ENCODE results near the gene GREM2.

The GREM2 gene

DNA sequence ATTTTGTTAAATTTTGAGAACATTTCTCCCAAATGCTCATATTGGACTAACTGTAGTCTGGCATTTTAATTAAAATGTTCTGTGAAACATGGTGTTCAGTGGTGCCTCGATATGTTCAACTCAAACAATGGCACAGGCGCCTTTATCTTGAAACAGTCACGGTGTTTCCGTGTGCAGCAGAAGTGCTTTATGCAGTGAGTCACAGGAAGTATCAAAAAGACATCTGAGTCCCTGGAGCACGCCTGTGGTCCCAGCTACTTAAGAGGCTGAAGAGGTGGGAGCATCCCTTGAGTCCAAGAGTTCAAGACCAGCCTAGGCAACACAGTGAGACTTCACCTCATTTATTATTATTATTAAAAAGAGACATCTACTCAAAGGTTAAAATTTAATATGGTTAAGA is 52.2 kb downstream of the GREM2 start:
- no peak for DNase-seq (ENCODE audit: low read depth in 2 of 2)

- DNase-seq (ENCODE audit: low read depth in 2 of 2) = no peak
Measured at GRCh38 chr1:240555524-240555923, 56.4 kb downstream of the GREM2 start.

- no peak for DNase-seq (ENCODE audit: low read depth in 2 of 2)
Measured at GRCh38 chr1:240553351-240553750, 58.6 kb downstream of the GREM2 start.

GRCh38 chr1:240539769-240540414 is 72.1 kb downstream of the GREM2 start:
- no peak for DNase-seq (ENCODE audit: low read depth in 2 of 2)

GRCh38 chr1:240538776-240539430 is 73.1 kb downstream of the GREM2 start:
- DNase-seq (ENCODE audit: low read depth in 2 of 2) = no peak

GRCh38 chr1:240533154-240533780 is 78.7 kb downstream of the GREM2 start:
- DNase-seq (ENCODE audit: low read depth in 2 of 2) = no peak

GRCh38 chr1:240528591-240528990 is 83.4 kb downstream of the GREM2 start:
- no peak for DNase-seq (ENCODE audit: low read depth in 2 of 2)

DNA sequence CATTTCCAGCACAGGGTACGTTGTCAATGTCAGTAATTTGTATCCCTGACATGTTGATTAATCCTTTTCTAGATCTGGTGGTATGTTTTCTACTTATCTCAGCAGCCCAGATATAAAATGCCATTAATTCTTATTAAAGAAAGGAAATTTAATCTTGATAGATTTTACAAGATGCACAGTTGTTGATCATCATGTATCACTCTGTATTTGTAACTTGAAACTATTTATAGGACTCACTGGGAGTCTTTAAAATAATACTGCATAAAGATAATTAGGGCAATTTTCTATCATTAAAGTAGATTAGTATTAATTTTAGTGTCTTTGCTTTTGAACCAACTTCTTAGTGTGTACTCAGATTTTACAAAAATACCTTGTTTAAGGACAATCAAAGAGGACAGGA is 84.9 kb downstream of the GREM2 start:
- no peak for DNase-seq (ENCODE audit: low read depth in 2 of 2)

DNA sequence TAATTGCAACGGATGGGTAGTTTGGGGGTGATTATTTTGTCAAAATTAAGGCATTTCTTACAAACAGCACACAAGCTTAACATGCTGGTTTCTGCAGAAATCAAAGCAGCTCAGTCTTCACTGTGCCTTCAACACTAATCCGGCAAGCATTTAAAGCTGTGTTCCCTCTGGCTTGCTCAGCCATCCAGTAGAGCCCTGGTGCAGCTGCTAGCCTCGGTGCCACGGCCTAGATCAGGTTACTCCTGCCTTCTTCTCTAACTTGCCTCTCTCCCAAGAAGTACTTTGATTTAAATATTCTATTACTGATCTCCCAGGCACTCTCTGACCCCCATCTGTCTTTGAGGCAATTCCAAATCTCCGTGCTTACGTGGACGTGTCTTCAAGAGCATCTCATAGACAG is 85.6 kb downstream of the GREM2 start:
- DNase-seq (ENCODE audit: low read depth in 2 of 2) = no peak

DNA sequence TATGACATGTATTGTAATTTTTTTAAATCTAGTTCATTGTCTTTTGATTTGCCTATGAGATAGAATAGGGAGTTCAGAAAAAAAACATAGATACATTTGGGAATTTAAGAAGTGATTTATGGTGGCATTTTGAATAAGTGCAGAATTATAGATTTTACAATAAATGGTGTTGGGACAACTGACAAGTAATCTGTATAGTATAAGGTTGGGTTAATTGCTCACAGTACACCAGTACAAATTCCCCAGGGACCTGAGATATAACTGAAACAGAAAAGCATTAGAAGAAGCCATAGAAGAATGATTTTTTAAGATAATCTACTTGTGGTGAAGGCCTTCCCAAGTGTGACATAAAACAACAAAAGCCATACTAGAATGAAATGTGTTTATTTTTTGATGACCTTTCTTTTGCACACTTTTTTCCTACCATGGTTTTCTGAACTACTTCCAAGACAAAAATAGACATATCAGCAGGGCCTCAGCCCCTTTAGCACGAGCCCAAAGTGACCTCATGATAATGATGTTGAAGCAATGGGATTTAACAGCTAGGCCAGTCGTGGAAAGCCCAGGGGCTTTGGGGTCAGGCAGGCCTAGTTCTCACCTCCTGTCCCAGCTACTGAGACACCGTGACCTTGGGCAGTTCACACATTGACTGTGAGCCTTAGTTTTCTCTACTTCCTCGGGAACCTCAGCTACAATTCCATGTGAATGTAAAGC is 87.4 kb downstream of the GREM2 start:
- DNase-seq (ENCODE audit: low read depth in 2 of 2) = no peak

DNA sequence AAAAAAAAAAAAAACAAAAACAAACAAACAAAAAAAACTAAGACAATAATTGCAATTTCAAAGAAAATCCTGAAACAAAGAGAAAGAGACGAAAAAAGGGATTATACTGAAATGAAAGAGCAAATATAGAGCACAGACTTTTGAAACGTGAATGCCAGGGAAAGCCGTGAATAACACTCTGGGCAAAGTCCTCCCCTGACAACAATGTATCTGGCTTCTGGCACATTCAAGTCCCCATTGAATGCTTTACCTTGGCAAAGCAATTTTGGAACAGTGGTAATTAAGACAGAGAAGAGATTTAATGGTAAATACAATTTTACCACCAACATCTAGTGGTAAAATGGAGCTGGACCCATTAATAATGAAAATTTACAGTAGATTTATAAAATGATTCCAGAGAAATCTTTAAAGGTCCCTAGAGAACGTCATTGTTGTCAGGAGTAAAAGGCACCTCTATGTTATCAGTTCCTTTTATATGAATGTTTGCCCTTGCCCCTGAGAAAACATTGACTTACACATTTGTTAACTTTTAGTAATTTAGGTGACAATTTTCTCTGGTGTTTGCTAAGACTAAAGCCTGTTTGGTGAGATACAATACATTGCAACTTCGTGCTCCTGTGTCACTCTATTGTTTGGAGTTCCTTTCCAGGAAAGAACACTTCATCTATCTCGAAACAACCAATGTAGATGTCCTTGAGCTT is 89.7 kb downstream of the GREM2 start:
- no peak for DNase-seq (ENCODE audit: low read depth in 2 of 2)

DNA sequence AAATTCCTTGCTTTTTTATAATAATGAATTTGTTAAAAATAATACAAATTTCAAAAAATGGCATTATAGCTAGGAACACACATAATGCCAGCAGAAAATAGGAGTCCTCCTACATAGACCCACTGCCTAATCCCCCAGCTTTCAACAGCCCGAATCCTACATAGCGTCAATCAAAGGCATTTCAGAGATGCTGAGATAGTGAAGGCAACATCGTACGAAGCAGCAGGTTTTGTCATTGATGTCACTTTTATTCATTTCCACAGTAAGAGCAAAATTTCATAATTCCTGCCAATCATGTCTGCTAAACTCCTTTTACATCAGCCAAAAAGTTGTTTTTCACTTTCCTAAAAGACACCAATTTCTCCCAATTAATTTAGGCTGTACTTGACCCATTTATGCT is 94.1 kb downstream of the GREM2 start:
- no peak for DNase-seq (ENCODE audit: low read depth in 2 of 2)

DNA sequence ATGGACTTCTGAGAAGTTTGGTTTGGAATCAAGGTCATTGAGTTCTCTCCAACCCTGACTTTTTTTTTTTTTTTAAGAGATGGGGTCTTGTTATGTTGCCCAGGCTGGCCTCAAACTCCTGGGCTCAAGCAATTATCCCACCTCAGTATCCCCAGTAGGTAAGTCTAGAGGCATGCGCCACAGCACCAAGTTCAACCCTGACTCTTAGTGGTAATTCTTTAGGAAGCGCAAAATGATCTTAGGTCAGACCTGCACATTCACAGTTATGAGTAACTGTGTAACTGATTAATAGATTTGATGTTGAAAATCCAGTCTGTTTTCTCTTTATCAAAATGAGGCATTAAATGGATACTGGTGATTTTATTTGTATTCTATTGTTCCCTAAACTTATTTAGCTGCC is 95.9 kb downstream of the GREM2 start:
- DNase-seq (ENCODE audit: low read depth in 2 of 2) = no peak

DNA sequence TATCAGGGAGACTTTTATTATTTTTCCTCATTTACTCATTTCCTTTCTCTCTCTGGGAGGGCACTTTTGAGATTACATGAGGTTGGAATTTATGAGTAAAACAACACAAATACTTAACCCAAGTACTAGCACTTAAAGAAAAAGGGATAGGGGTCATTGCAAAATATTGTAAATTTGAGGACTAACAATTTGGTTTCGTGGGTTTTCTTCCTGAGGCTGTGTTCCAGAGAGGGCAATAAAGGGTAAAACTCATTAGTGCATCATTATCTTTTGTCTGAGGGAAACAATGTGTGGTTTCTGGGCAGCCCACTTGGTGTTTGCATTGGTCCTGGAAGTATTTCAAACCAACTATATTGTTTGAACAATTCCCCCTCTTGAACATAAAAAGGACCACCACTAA is 96.5 kb downstream of the GREM2 start:
- DNase-seq (ENCODE audit: low read depth in 2 of 2) = no peak

DNA sequence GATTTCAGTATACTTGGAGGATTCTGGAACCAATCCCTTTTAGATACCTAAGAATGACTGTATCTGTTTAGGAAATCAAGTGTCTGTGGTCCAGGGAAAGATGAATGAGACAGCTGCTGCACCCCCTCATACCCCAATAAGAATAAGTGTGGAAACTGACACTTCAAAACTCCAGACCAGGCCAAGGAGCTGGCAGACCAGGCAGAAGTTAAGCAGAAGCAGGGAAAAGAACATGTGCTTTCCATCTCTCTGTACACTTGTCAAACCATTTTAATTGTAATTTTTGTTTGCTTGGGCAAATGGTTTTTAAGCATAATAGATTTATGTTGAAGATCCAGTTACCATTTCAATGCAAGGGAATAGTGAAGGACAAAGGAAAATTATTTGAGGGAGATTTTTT is 100.2 kb downstream of the GREM2 start:
- DNase-seq (ENCODE audit: low read depth in 2 of 2) = no peak

DNA sequence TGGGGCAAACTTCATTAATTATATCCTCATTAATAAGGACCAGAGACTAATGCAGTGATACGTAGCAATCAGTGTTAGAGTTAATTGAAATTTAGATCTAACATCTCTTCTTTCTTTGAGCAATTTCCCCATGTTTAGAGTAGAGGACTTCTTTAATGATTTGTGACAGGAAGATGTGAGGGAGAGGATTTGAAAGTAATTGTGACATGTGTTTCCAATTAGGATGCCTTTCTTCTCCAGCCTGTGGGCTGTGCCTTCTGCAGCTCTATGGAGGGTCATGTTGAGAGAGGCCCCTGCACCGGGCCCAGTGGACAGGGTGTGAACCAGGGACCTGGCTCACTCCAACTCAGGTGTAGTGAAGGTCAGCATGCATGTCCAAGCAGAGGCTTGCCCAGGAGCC is 103.0 kb downstream of the GREM2 start:
- DNase-seq (ENCODE audit: low read depth in 2 of 2) = no peak

- DNase-seq (ENCODE audit: low read depth in 2 of 2) = no peak
Measured at GRCh38 chr1:240508201-240508600, 103.8 kb downstream of the GREM2 start.

- no peak for DNase-seq (ENCODE audit: low read depth in 2 of 2)
Measured at GRCh38 chr1:240506176-240506575, 105.8 kb downstream of the GREM2 start.

GRCh38 chr1:240503558-240503957 is 108.4 kb downstream of the GREM2 start:
- no peak for DNase-seq (ENCODE audit: low read depth in 2 of 2)

- DNase-seq (ENCODE audit: low read depth in 2 of 2) = no peak
Measured at GRCh38 chr1:240503036-240503435, 108.9 kb downstream of the GREM2 start.

- DNase-seq (ENCODE audit: low read depth in 2 of 2) = no peak
Measured at GRCh38 chr1:240501115-240501514, 110.8 kb downstream of the GREM2 start.

- DNase-seq (ENCODE audit: low read depth in 2 of 2) = no peak
Measured at GRCh38 chr1:240500647-240501046, 111.3 kb downstream of the GREM2 start.

Measured in stimulated activated CD8-positive, alpha-beta memory T cell treated with anti-CD3 and anti-CD28 coated beads, Interleukin-2, amount 100 ng/mL, for 1 hour (primary cell).